H9 (cell line): ENCODE measurements around the gene RNASET2. TPM values are rescaled to one million over a fixed set of nuclear protein-coding genes. Genes with fewer than 3 reads are reported as not detected.

Experiments
- DNase-seq: peaks from one replicate; pipeline ENCODE4 v3.0.0-alpha.2; 2017
- H2AFZ ChIP-seq: one replicate; pipeline ENCODE4 v1.6.1; 2013; ENCODE audit warnings: mild to moderate bottlenecking, low read length, control low read depth, moderate library complexity
- H2AK5ac ChIP-seq: 2 replicates; pipeline ENCODE4 v1.6.1; 2013; ENCODE audit warnings: low read length, control low read depth, mixed read lengths; ENCODE audit not compliant: insufficient read length
- H2BK120ac ChIP-seq: one replicate; pipeline ENCODE4 v1.6.1; 2013; ENCODE audit warnings: low read depth, mild to moderate bottlenecking, low read length, control low read depth, inconsistent platforms; ENCODE audit not compliant: poor library complexity, severe bottlenecking
- H2BK12ac ChIP-seq: 2 replicates; pipeline ENCODE4 v1.6.1; 2013; ENCODE audit warnings: low read length, control low read depth, mixed read lengths, low read depth; ENCODE audit not compliant: insufficient read length
- H2BK15ac ChIP-seq: 2 replicates; pipeline ENCODE4 v1.6.1; 2013; ENCODE audit warnings: low read depth, low read length, control low read depth
- H2BK20ac ChIP-seq: one replicate; pipeline ENCODE4 v1.6.1; 2013; ENCODE audit warnings: low read depth, mild to moderate bottlenecking, low read length, control low read depth, inconsistent platforms; ENCODE audit not compliant: poor library complexity, severe bottlenecking
- H2BK5ac ChIP-seq: 2 replicates; pipeline ENCODE4 v1.6.1; 2013; ENCODE audit warnings: low read length, control low read depth, mixed read lengths; ENCODE audit not compliant: insufficient read length
- H3K14ac ChIP-seq: 2 replicates; pipeline ENCODE4 v1.6.1; 2013; ENCODE audit warnings: low read length, control low read depth; ENCODE audit not compliant: insufficient read depth
- H3K18ac ChIP-seq: 2 replicates; pipeline ENCODE4 v1.6.1; 2013; ENCODE audit warnings: low read depth, mild to moderate bottlenecking, mixed read lengths, low read length, control low read depth; ENCODE audit not compliant: insufficient read length
- H3K23ac ChIP-seq: 2 replicates; pipeline ENCODE4 v1.6.1; 2013; ENCODE audit warnings: low read length, control low read depth, mixed read lengths, low read depth; ENCODE audit not compliant: insufficient read length
- H3K23me2 ChIP-seq: 2 replicates; pipeline ENCODE4 v1.6.1; 2013; ENCODE audit warnings: low read depth, mild to moderate bottlenecking, mixed read lengths, low read length, control low read depth; ENCODE audit not compliant: insufficient read length, poor library complexity, severe bottlenecking
- H3K27ac ChIP-seq: 2 replicates; pipeline ENCODE4 v1.5.1; 2013; ENCODE audit warnings: low read length, control low read depth, mixed read lengths, low read depth; ENCODE audit not compliant: insufficient read length
- H3K27me3 ChIP-seq: 2 replicates; pipeline ENCODE4 v1.6.1; 2013; ENCODE audit warnings: low read length, control low read depth, inconsistent platforms; ENCODE audit not compliant: insufficient read depth
- H3K4ac ChIP-seq: 2 replicates; pipeline ENCODE4 v1.6.1; 2013; ENCODE audit warnings: low read depth, mild to moderate bottlenecking, control low read depth, inconsistent platforms, low read length, moderate library complexity
- H3K4me1 ChIP-seq: 2 replicates; pipeline ENCODE4 v1.6.1; 2013; ENCODE audit warnings: low read length, control low read depth, inconsistent platforms; ENCODE audit not compliant: insufficient read depth
- H3K4me2 ChIP-seq: 2 replicates; pipeline ENCODE4 v1.6.1; 2013; ENCODE audit warnings: low read length, control low read depth, mixed read lengths; ENCODE audit not compliant: insufficient read length, insufficient read depth
- H3K56ac ChIP-seq: 2 replicates; pipeline ENCODE4 v1.6.1; 2013; ENCODE audit warnings: low read depth, mild to moderate bottlenecking, mixed read lengths, low read length, control low read depth; ENCODE audit not compliant: insufficient read length
- H3K79me1 ChIP-seq: 2 replicates; pipeline ENCODE4 v1.6.1; 2013; ENCODE audit warnings: low read depth, mild to moderate bottlenecking, moderate library complexity, low read length, control low read depth, inconsistent platforms; ENCODE audit not compliant: insufficient read depth, poor library complexity, severe bottlenecking
- H3K79me2 ChIP-seq: 2 replicates; pipeline ENCODE4 v1.6.1; 2013; ENCODE audit warnings: low read length, control low read depth, inconsistent platforms; ENCODE audit not compliant: insufficient read depth
- H3K9ac ChIP-seq: 2 replicates; pipeline ENCODE4 v1.6.1; 2013; ENCODE audit warnings: low read length, control low read depth, mixed read lengths; ENCODE audit not compliant: insufficient read length; ENCODE audit errors: extremely low read depth
- H3K9me3 ChIP-seq: one replicate; pipeline ENCODE4 v1.6.1; 2013; ENCODE audit warnings: low read depth, low read length, inconsistent platforms; ENCODE audit not compliant: control insufficient read depth
- H3T11ph ChIP-seq: one replicate; pipeline ENCODE4 v1.6.1; 2013; ENCODE audit warnings: mild to moderate bottlenecking, low read length, control low read depth, inconsistent platforms
- H4K20me1 ChIP-seq: one replicate; pipeline ENCODE4 v1.6.1; 2013; ENCODE audit not compliant: control insufficient read depth, insufficient read length, insufficient read depth
- H4K5ac ChIP-seq: 2 replicates; pipeline ENCODE4 v1.6.1; 2013; ENCODE audit warnings: low read depth, mild to moderate bottlenecking, mixed read lengths, low read length, control low read depth; ENCODE audit not compliant: insufficient read length
- H4K8ac ChIP-seq: replicated peaks from 2 replicates; pipeline ENCODE4 v1.6.1; 2013; ENCODE audit warnings: low read length, control low read depth, mixed read lengths, low read depth; ENCODE audit not compliant: insufficient read length
- H4K91ac ChIP-seq: 2 replicates; pipeline ENCODE4 v1.6.1; 2013; ENCODE audit warnings: low read depth, mild to moderate bottlenecking, moderate library complexity, mixed read lengths, low read length, control low read depth; ENCODE audit not compliant: insufficient read length
- H3K27ac Mint-ChIP-seq, 3 experiments: 2 replicates in 2 of 3; 3 replicates in 1 of 3; pipeline ENCODE4 v1.8.0; 2020 to 2021; ENCODE audit warnings: mixed read lengths in 3 of 3, mild to moderate bottlenecking in 1 of 3, moderate library complexity in 1 of 3
- H3K27me3 Mint-ChIP-seq: 2 replicates; pipeline ENCODE4 v1.8.0; 2021; ENCODE audit warnings: low read depth, mild to moderate bottlenecking, moderate library complexity, mixed read lengths
- H3K36me3 Mint-ChIP-seq, 3 experiments: 2 replicates in 2 of 3; 3 replicates in 1 of 3; pipeline ENCODE4 v1.8.0; 2020 to 2021; ENCODE audit warnings: low read depth in 3 of 3, mixed read lengths in 3 of 3; ENCODE audit not compliant: insufficient read depth in 1 of 3
- H3K4me1 Mint-ChIP-seq, 2 experiments: 2 replicates each; pipeline ENCODE4 v1.8.0; 2020; ENCODE audit warnings: mixed read lengths in 2 of 2
- H3K4me3 Mint-ChIP-seq, 2 experiments: 2 replicates in 1 of 2; 3 replicates in 1 of 2; pipeline ENCODE4 v1.8.0; 2020 to 2021; ENCODE audit warnings: mild to moderate bottlenecking in 2 of 2, mixed read lengths in 2 of 2, moderate library complexity in 1 of 2
- H3K9me3 Mint-ChIP-seq, 2 experiments: 2 replicates in 1 of 2; 3 replicates in 1 of 2; pipeline ENCODE4 v1.8.0; 2020; ENCODE audit warnings: mild to moderate bottlenecking in 2 of 2, mixed read lengths in 2 of 2, moderate library complexity in 1 of 2
- WGBS: extraction: QIAGEN DNeasy Blood & Tissue Kit; methylation state at CpG from one replicate; pipeline ENCODE4 v1.1.7; 2013; ENCODE audit warnings: missing lambda C conversion rate, low lambda C conversion rate, mixed read lengths; ENCODE audit not compliant: insufficient read length; ENCODE audit errors: extremely low coverage; 5-methylcytosine and 5-hydroxymethylcytosine counted together
- total RNA-seq: library from RNA; stranded (reverse); gene quantifications from 2 replicates; pipeline ENCODE4 v1.2.1, GENCODE V29; 2021
- TF ChIP-seq, protein P1 (sequence below): fragments of 200-600 bp; sonication (generic); conservative IDR thresholded peaks from 3 replicates; pipeline ENCODE4 v1.8.0; 2021; ENCODE audit warnings: antibody characterized with exemption, mild to moderate bottlenecking

RNASET2 gene
- total RNA-seq, 1 experiment from 2014 or later = 28.2 TPM

DNA sequence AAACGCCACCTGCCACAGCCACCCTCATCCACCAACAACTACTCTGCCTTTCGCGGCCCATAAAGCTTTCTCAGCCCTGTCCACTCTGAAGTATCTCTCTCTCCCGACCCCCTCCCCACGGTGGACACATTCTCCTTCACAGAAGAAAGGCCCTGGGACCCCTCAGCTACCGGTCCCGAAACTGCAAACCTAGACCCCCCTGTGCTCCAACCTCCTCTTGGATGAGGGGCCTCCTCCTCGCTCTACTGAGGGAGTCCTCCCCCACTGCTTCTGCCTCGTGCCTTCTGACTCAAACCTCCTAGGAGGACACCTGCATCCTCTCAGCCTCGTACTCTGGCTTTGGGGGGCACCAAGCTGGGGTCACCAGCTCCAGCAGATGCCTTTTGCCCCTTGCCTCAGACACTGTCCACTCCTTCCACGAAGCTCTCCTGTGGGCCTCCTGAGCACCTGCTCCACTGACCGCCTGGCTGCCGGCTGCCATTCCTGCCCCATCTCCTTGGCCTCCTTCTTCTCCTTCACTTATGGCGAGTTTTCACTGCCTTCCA is 24.9 kb downstream of the RNASET2 start:
- Histone ChIP-seq H3K4ac (no peak overlapping the region), H3K23me2 (no peaks in the 10 kb centered on the region), H3K14ac (no peak overlapping the region; the same call in 1 of the 2 replicates), H4K20me1 (no peaks in the 10 kb centered on the region), H4K91ac (no peak overlapping the region), H3K4me2 (no peak overlapping the region), H3K9me3 (no peaks in the 10 kb centered on the region), H2BK20ac (no peak overlapping the region), H3K23ac (no peak overlapping the region), H3K27ac (no peak overlapping the region), H2AFZ (no peak overlapping the region), H3K18ac (no peak overlapping the region), H2AK5ac (no peak overlapping the region), H3K4me1 (no peaks in the 10 kb centered on the region), H2BK5ac (no peak overlapping the region), H3K56ac (no peak overlapping the region), H3K79me2 (no peaks in the 10 kb centered on the region), H2BK12ac (no peak overlapping the region), H4K5ac (no peak overlapping the region), H3K27me3 (no peaks in the 10 kb centered on the region), H2BK120ac (no peak overlapping the region), H3K9ac (no peak overlapping the region), H2BK15ac (no peak overlapping the region), H4K8ac (no peak overlapping the region), H3T11ph (no peak overlapping the region), H3K79me1 (no peaks in the 10 kb centered on the region)
- no peak for DNase-seq
- Mint-ChIP-seq H3K27me3 (no peaks in the 10 kb centered on the region), H3K4me3 (no peak overlapping the region), H3K27ac (peak overlapping the region in 2 of 3 experiments; percentile 12 to 77; a peak in 5 of 7 replicates), H3K36me3 (no peaks in the 10 kb centered on the region; a peak in 5 of 7 replicates), H3K4me1 (peaks cover 4 to 5% of the 10 kb centered on the region in 2 experiments), H3K9me3 (no peaks in the 10 kb centered on the region; a peak in 1 of 5 replicates)
- TF ChIP-seq, protein P1, sequence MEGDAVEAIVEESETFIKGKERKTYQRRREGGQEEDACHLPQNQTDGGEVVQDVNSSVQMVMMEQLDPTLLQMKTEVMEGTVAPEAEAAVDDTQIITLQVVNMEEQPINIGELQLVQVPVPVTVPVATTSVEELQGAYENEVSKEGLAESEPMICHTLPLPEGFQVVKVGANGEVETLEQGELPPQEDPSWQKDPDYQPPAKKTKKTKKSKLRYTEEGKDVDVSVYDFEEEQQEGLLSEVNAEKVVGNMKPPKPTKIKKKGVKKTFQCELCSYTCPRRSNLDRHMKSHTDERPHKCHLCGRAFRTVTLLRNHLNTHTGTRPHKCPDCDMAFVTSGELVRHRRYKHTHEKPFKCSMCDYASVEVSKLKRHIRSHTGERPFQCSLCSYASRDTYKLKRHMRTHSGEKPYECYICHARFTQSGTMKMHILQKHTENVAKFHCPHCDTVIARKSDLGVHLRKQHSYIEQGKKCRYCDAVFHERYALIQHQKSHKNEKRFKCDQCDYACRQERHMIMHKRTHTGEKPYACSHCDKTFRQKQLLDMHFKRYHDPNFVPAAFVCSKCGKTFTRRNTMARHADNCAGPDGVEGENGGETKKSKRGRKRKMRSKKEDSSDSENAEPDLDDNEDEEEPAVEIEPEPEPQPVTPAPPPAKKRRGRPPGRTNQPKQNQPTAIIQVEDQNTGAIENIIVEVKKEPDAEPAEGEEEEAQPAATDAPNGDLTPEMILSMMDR = no peak
- WGBS = no CpG with 5 or more reads among the region's 14 CpGs
